Measurements from ENCODE around the gene ZNF407.
A peak's percentile ranks its signal among the peaks of the same experiment; 100 is the strongest.

The ZNF407 gene

GRCh38 chr18:75010689-75011088 is 413.0 kb downstream of the ZNF407 start:
- peak; percentile 5 for DNase-seq (ENCODE audit: low spot score)

GRCh38 chr18:75016025-75016717 is 418.5 kb downstream of the ZNF407 start:
- no peak for DNase-seq (ENCODE audit: low spot score)

- DNase-seq (ENCODE audit: low spot score), result no peak
These were observed 425.8 kb downstream of the ZNF407 start for GRCh38 chr18:75023473-75023872.

GRCh38 chr18:75024871-75025270 is 427.2 kb downstream of the ZNF407 start:
- DNase-seq (ENCODE audit: low spot score), result no peak

- no peak for DNase-seq (ENCODE audit: low spot score)
These were observed 427.9 kb downstream of the ZNF407 start for GRCh38 chr18:75025573-75025972.

- no peak for DNase-seq (ENCODE audit: low spot score)
These were observed 431.8 kb downstream of the ZNF407 start for GRCh38 chr18:75029481-75029880.

- no peak for DNase-seq (ENCODE audit: low spot score)
These were observed 434.1 kb downstream of the ZNF407 start for GRCh38 chr18:75031717-75032317.

- DNase-seq (ENCODE audit: low spot score), result no peak
These were observed 435.8 kb downstream of the ZNF407 start for GRCh38 chr18:75033516-75033915.

- DNase-seq (ENCODE audit: low spot score), result no peak
These were observed 437.3 kb downstream of the ZNF407 start for GRCh38 chr18:75034937-75035336.

GRCh38 chr18:75035928-75036327 is 438.3 kb downstream of the ZNF407 start:
- DNase-seq (ENCODE audit: low spot score), result no peak

- DNase-seq (ENCODE audit: low spot score), result no peak
These were observed 439.4 kb downstream of the ZNF407 start for GRCh38 chr18:75036917-75037688.

- DNase-seq (ENCODE audit: low spot score), result no peak
These were observed 440.0 kb downstream of the ZNF407 start for GRCh38 chr18:75037689-75037955.

GRCh38 chr18:75041586-75041985 is 443.9 kb downstream of the ZNF407 start:
- DNase-seq (ENCODE audit: low spot score), result peak; percentile 20

GRCh38 chr18:75043478-75043877 is 445.8 kb downstream of the ZNF407 start:
- no peak for DNase-seq (ENCODE audit: low spot score)

GRCh38 chr18:75044296-75044695 is 446.6 kb downstream of the ZNF407 start:
- DNase-seq (ENCODE audit: low spot score), result no peak

- no peak for DNase-seq (ENCODE audit: low spot score)
These were observed 447.1 kb downstream of the ZNF407 start for GRCh38 chr18:75044791-75045190.

- no peak for DNase-seq (ENCODE audit: low spot score)
These were observed 447.6 kb downstream of the ZNF407 start for GRCh38 chr18:75045272-75045671.

- no peak for DNase-seq (ENCODE audit: low spot score)
These were observed 449.7 kb downstream of the ZNF407 start for GRCh38 chr18:75047240-75047961.

- DNase-seq (ENCODE audit: low spot score), result peak; percentile 63
These were observed 451.2 kb downstream of the ZNF407 start for GRCh38 chr18:75048776-75049454.

- DNase-seq (ENCODE audit: low spot score), result no peak
These were observed 451.8 kb downstream of the ZNF407 start for GRCh38 chr18:75049455-75049789.

- DNase-seq (ENCODE audit: low spot score), result no peak
These were observed 454.1 kb downstream of the ZNF407 start for GRCh38 chr18:75051757-75052156.

- DNase-seq (ENCODE audit: low spot score), result no peak
These were observed 454.8 kb downstream of the ZNF407 start for GRCh38 chr18:75052475-75052874.

All from cerebellar cortex (tissue), 1 donor.